PC-3 (cell line): Measurements from ENCODE around the gene NPPB.

Source experiments
- CTCF ChIP-seq: fragments of 300-600 bp; sonication (generic); conservative IDR thresholded peaks from 2 replicates; pipeline ENCODE4 v1.5.1; 2017; ENCODE audit warnings: antibody characterized with exemption, low read depth, mild to moderate bottlenecking, low read length
- EZH2 ChIP-seq: fragments of 300-600 bp; sonication (generic); IDR thresholded peaks from one replicate; pipeline ENCODE4 v1.6.1; 2017; ENCODE audit warnings: antibody characterized with exemption, mild to moderate bottlenecking, low read length; ENCODE audit not compliant: unreplicated experiment
- EZH2phosphoT487 ChIP-seq: fragments of 300-600 bp; sonication (generic); IDR thresholded peaks from 2 replicates; pipeline ENCODE4 v1.6.1; 2018; ENCODE audit warnings: mild to moderate bottlenecking, antibody characterized with exemption, low read length, borderline replicate concordance

- TF ChIP-seq CTCF (no peak), EZH2 (no peak), EZH2phosphoT487 (no peak)
Observed at GRCh38 chr1:11828511-11828910, 30.2 kb downstream of the NPPB start.
